ENCODE measurements around the gene TTC5. TPM values are rescaled to one million over a fixed set of nuclear protein-coding genes. Genes with fewer than 3 reads are reported as not detected.
"Not testable (repeated sequence)": the region's sequence is repeated elsewhere in the genome, so short reads cannot be mapped to it uniquely, and the experiment has no call there.

The TTC5 gene, protein sequence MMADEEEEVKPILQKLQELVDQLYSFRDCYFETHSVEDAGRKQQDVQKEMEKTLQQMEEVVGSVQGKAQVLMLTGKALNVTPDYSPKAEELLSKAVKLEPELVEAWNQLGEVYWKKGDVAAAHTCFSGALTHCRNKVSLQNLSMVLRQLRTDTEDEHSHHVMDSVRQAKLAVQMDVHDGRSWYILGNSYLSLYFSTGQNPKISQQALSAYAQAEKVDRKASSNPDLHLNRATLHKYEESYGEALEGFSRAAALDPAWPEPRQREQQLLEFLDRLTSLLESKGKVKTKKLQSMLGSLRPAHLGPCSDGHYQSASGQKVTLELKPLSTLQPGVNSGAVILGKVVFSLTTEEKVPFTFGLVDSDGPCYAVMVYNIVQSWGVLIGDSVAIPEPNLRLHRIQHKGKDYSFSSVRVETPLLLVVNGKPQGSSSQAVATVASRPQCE
- 28.4 TPM for total RNA-seq (ENCODE audit: insufficient read depth, low replicate concordance)

DNA sequence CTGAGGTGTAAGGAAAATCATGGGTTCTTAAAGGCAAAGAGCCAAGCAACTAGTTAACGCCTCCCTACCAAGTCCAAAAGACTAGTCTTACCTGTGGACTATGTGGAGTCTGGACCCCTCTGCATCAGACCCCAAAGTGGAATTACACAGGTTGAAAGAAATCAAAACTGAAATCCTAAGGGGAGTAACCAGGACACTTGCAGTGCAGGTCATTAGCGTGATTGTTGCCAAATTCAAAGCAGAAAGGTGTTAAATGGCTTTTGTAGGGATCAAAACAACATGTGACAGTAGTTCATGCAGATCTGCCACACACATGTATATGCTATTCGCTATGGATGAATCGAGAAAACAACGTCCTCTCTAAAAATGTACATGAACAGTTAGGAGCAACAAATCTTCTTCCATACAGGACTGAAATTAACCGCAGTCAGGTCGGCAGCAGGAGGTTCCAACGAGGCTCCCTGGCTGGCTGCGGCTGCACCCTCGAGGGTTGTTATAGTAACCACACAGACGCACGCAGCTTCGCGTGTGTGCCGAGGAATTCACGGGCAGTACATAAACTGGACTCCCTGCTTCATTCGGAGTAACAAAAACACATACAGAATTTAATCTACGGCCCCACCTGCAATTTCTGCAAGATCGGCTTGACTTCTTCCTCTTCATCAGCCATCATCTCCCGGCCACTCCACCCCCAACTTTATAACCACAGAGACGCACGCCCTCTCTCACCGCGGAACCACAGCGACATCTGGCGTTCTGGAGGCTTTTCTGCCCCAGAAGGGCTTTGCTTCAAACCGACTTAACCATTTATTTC is at the start of gene TTC5:
Gene TTC5 (minus strand): TSS at position 687 of the 814 bp plus-strand sequence. CDS start 14 bp downstream, at position 673.
- peak; percentile 93 for DNase-seq (ENCODE audit: low spot score)

DNA sequence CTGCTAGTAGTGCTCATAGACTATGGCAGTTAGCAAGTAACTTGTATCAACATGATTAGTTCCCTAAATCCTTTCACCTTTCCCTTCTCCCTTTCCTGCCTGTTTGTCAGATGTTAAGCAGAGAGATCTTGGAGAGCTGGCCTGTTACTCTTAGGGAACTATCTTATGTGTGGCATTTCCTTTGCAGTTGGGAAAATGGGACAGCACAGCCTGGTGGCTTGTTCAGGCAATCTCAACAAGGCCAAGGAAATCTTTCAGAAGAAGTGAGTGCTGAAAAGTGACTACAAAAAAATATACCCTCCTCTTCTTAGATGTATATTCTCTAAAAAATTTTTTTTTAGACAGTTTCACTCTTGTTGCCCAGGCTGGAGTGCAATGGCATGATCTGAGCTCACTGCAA is 45.1 kb upstream of the TTC5 start:
- no peak for DNase-seq (ENCODE audit: low spot score)

DNA sequence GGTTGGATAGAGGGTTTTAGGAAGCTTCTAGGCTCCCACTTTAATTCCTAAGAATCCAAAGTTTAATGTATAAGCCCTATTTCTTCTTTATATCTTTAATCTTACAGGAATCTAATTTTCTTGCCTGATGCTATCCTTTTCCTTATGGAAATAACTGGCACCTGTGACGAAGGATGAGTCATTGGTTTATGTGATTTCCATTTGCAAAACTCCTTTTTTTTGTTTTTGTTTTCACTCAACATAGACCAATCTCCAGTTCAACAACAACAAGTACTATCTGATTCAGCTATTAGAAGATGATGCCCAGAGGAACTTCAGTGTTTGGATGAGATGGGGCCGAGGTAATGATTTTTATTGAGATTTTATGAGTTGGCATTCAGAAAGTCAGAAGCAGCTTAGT is 44.5 kb upstream of the TTC5 start:
- DNase-seq (ENCODE audit: low spot score): no peak

DNA sequence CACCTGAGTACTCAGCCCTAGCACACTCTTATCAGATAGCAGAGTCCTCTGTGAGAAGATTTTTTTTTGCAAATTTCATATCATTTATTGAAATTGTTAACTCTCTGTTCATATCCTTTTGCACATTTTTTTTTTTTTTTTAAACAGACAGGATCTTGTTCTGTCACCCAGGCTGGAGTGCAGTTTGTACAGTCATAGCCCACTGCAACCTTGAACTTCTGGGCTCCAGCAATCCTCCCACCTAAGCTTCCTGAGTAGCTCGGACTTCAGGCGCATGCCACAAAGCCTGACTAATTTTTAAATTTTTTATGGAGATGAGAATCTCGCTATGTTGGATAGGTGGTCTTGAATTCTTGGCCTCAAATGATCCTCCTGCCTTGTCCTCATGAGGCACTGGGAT is 42.0 kb upstream of the TTC5 start:
- no peak for DNase-seq (ENCODE audit: low spot score)

DNA sequence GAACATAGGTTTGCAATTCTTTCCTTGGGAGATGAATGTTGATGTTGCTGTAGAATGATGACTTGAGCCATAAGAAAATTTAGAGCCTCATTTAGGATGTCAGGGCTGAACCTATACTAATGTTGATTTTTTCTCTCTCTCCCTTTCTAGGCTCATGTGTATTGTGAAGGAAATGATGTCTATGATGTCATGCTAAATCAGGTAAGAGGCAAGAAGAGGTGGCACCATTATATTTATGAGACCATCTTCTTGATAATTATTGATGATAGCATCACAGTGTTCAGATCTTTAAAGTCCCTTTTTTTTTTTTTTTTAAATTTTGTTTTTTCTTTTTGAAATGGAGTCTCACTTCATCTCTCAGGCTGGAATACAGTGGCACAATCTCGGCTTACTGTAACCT is 41.0 kb upstream of the TTC5 start:
- no peak for DNase-seq (ENCODE audit: low spot score)

DNA sequence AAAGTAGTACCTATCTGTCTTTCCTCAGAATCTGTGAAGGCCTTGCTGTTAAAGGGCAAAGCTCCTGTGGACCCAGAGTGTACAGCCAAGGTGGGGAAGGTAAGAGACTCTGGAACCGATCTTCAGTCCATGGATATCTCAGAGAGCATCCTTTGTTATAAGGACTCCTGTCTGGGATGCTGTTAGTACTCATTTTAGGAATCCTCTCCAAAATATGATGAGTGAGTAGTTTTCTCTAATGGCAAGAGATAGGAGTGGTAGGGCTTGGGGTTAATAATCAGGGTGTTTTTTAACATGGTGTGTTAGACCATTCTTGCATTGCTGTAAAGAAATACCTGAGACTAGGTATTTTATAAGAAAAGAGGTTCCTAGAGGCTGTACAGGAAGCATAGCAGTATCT is 39.6 kb upstream of the TTC5 start:
- DNase-seq (ENCODE audit: low spot score): no peak

DNA sequence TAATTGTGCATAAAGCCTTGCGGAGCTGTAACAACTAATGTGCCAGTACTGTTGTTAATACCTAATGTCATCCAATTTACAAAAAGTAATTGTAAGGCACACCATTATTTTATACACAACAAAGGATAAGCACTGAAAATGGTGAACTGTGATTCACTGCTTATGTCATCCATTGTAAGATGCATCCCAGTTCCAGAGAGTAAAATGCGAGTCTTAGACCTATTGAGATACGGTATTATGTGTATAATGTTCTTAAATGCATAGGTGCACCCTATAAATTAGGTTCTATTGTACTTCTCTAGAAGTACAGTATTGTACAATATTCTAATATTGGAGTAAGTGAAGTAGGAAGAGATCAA is 38.1 kb upstream of the TTC5 start:
- DNase-seq (ENCODE audit: low spot score): no peak

DNA sequence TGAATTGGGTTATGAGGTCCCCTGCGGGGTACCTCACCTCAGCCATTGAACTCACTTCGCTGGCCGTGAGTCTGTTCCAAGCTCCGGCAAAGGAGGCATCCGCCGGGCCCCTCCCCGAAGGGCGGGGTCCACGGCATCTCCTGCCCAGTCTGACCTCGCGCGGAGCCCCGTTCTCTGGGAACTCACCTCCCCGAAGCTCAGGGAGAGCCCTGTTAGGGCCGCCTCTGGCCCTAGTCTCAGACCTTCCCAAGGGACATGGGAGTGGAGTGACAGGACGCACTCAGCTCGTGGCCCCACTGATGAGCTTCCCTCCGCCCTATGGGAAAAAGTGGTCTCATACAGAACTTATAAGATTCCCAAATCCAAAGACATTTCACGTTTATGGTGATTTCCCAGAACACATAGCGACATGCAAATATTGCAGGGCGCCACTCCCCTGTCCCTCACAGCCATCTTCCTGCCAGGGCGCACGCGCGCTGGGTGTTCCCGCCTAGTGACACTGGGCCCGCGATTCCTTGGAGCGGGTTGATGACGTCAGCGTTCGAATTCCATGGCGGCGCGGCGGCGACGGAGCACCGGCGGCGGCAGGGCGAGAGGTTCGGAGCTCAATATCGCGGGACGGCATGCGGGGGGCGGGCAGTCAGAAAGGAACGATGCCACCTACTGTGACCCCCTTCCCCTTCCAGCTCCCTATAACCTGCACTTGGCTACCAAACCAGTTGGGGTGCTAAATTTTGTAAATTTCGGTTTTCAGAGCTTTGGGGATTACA is 37.5 kb upstream of the TTC5 start, which contains the start of gene PARP2:
Gene PARP2 (plus strand): TSS at position 544 of the 770 bp plus-strand sequence. CDS start 7 bp downstream, at position 551.
- DNase-seq (ENCODE audit: low spot score): peak; percentile 100

DNA sequence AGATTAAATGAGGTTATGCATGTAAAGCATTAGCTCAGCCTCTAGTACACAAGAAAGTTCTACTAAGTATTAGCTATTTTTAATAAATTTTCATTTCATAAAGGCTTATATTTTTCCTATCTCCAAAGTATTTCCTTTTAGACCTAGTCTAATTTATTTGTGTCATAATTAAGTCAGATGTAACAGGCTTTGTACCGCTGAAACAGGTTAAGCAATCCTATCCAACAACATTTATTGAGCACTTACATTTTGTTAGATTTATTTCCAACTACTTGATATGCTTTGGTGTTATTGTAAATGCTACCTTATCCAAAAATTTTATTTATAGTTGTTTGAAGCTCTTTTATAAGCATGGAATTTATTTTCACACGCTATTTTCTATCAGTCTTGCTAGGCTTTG is 35.9 kb upstream of the TTC5 start:
- DNase-seq (ENCODE audit: low spot score): no peak

DNA sequence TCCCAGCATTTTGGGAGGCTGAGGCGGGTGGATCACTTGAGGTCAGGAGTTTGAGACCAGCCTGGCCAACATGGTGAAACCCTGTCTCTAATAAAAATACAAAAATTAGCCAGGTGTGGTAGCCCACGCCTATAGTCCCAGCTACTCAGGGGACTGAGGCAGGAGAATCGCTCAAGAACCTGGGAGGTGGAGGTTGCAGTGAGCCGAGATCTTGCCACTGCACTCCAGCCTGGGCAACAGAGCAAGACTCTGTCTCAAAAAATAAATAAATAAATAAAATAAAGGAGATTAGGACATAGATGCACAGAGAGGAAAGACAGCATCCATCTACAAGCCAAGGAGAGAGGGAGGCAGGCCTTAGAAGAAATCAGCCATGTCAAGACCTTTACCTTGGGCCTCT is 35.3 kb upstream of the TTC5 start:
- not testable (repeated sequence) for DNase-seq (ENCODE audit: low spot score)

DNA sequence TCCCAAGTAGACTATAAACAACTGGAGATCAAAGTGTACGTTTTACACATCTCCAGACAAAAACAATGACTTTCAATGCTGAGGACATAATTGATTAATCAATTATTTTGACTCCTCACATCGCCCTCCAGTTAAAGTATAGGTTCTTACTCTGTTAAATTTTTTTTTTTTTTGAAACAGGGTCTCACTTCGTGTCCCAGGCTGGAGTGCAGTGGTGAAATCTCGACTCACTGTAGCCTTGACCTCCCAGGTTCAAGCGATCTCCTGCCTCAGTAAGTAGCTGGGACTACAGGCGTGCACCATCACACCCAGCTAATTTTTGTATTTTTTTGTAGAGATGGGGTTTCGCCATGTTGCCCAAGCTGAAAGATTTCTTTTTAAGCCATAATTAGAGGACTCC is 28.3 kb upstream of the TTC5 start:
- DNase-seq (ENCODE audit: low spot score): no peak

DNA sequence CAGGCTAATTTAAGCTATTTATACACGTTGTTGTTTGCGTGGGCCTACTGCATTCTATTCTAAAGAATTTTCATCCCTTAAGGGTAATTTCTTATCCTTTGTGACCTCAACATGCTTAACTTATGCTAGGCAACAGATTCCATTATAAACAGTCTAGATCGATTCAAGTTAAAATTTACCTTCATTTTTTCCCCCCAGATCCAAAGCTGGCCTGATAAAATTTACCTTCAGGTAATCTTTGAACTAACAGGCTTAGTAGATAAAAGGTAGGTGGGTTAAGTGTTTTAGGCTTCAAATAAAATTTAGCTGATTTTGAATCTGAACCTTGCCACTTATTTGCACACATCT is 27.7 kb upstream of the TTC5 start:
- DNase-seq (ENCODE audit: low spot score): no peak

DNA sequence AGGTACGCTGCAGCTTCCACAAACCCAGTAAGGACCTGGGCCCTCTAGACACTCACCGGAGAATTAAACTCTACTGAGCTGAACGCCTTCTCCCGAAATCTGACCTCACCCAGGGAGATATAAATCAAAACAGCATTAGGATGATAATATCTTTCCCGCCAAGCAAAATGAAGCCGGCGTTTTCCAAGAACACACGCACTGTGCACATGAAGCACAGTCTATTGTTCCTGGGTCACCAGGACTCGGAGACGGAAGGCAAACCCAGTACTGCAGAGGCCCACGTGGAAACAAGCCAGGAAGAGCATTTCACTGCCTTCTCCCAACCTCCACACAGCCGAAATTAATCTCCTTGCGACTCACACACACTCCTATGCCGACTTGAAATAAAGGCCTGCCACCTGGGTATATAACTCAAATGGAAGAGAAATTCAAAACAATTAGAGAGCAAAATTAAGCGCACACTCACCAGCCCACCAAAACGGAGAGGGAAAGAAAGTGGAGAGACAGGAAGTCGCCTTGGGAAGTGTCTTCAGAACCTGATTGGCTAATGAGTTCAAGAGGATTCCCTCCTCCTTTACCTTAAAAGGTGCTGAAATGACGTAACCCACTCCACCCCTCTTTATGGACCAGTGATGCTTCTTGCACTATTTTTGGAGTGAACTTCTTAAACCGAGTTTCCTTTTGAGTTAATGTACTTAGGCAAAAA is 27.2 kb upstream of the TTC5 start, which contains the start of gene CCNB1IP1:
Gene CCNB1IP1 (minus strand): TSS at position 492 of the 706 bp plus-strand sequence. CDS start 16,756 bp downstream, outside the sequence.
- DNase-seq (ENCODE audit: low spot score): peak; percentile 96

DNA sequence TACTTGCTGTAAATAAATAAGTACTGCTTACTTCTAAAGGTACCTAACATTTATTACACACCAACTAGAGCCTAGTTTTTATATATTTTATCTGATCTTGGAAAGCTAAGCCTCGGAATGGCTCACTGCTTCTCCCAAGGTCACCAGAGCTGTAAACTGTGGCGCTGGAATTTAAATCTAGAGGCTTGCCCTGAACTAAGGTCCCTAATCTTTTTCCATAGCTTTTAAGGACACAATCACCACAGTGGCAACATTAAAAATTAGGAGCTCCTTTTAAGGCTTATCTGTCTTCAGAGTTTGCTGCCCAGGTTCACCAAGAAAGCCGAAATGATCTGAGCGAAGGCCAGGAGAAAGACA is 26.7 kb upstream of the TTC5 start:
- no peak for DNase-seq (ENCODE audit: low spot score)

DNA sequence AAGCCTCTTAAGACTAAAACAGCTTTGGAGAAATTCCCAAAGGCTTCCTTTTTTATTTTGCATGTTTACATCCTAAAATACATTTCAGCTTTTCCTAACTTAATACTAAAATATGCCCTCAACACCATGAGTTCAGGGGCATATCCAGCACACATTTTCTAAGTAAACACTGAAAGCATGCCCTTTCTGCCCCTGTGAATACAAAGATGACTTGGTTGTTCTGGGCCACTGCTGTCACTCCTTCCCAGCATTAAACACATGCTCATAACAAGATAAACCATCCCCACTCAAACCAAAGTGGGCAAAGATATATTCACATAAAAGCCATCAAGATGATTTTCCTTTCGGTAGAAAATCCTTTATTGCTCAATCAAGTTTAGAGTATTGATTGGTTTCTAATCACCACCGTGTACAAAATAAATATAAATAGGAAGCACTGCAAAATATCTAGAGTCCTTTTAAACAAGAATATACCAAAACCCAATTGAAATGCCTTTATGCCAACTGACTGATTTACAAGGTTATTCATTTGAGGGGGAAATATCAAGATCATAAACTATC is 25.4 kb upstream of the TTC5 start:
- DNase-seq (ENCODE audit: low spot score): no peak

DNA sequence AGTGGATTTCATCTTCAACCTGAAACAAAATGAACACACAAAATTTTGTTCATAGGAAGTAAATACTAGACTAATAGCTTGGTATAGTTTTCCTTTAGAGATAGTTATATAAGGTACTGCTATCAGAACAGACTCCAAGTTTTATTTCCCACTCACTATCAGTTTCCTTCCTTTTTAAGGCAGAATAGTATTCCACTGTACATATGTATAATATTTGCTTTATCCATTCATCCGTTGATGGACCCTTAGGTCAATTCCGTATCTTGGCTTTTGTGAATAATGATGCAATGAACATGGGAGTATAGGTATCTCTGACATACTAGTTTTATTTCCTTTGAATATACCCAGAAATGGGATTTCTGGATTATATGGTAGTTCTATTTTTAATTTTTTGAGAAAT is 23.6 kb upstream of the TTC5 start:
- no peak for DNase-seq (ENCODE audit: low spot score)

DNA sequence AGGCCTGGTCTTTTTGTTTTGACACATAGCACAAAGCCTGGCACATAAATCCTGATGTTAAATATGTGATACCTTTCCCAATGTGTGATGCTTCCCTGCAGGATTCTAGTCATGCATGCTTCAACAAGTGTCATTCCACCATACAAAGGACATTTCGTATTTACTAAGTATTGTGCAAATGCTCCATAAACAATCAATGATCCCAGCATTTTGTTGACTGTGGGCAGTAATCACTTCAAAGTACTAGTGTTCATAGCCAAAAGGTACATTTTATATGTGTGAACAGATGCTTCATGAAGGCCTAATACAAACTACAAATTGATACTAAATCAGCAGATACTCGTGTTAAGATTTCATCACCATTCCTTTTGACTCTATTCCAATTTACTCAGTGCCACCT is 23.0 kb upstream of the TTC5 start:
- no peak for DNase-seq (ENCODE audit: low spot score)

DNA sequence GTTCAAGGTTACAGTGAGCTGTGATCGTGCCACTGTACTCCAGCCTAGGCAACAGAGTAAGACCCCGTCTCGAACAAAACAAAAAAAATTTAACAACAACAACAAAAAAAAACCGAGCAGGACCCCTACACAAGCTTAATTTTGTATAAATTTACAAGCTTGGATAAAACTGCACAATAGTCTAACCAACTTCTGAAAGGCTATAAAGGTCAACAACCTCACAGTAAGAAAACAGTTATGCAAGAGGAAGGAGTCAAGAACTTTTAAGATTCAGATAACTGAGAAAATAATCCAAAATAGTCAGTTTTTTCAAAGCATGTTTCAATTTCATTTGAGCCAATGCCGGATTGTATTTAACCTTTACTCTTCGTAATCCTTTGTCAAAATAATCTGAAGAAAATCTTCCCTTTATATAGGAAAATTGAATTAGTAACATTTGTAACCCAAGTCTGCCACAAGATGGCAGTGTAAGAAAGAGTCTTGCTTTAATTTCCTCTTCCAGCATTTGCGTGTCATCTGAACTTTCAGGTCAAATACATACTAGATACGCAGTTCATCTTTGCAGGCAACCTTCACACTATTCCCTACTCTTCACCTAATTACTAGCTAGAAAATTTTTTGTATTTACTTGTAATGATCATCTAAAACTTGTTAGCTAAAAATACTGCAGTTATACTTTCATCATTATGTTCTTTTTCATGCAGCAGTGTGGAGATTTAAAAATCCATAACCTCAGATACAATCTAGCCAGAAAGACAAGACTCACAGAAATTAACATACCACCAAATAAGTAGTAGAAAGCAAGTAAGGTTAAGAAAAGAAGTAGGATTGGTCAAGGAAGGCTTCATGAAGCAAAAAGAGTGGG is 21.5 kb upstream of the TTC5 start:
- DNase-seq (ENCODE audit: low spot score): peak; percentile 79

DNA sequence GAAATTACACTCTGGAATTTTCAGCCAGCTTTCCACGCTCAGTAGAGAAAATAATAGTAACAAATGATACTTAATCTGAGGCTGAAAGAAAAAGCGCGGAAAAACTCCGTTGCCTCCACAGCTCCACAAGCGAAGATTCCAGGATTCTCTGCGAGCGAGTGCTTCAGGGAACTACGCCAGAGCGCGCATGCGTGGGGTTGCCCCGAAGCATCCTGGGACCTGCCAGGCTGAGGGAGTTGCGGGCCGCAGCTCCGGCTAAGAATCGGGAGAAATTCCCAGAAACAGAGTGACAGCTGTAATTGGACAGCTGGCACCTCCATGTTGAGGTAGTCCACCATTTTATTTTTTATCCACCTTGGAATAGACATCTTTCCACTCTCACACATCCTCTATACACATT is 12.0 kb upstream of the TTC5 start:
- no peak for DNase-seq (ENCODE audit: low spot score)

DNA sequence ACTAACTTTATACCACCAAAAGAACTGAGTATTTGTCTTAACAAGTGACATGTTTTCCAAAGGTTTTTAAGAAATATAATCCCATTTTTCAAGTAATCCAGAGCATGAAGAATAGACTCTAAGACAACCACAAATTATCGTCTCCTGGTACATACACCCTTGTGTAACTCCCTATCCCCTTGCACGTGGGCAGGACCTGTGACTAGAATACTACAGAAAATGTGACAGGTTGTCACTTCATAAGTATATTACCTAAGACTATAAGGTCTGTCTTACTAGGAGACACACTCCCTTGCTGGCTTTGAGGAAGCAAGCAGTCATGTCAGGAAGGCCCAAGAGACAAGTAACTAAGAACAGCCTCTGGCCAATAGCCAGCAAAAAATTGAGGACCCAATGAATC is 8.3 kb upstream of the TTC5 start:
- DNase-seq (ENCODE audit: low spot score): no peak
